Upper lobe of left lung (tissue), 4 donors: Measurements from ENCODE around the gene SYT5.

Experiments
- CTCF ChIP-seq, 6 experiments: fragments of 450-650 bp in 4 of 6; fragments of 200-600 bp in 2 of 6; sonication (generic) in 2 of 6; IDR thresholded peaks; one replicate each; pipeline ENCODE4 v1.5.1; 2016 to 2019; ENCODE audit warnings: antibody characterized with exemption in 6 of 6
- POLR2A ChIP-seq, 4 donors: fragments of 450-650 bp; IDR thresholded peaks; one replicate each; pipeline ENCODE4 v1.5.1; 2016 to 2017; ENCODE audit warnings: antibody characterized with exemption in 4 of 4, mild to moderate bottlenecking in 2 of 4

GRCh38 chr19:55160986-55161365, 19.1 kb downstream of the SYT5 start:
- TF ChIP-seq POLR2A (IDR thresholded peaks at IDR 0.05) (no peak), CTCF (IDR thresholded peaks at IDR 0.05) (no peak)
